ENCODE measurements around the gene GLG1.
"Not testable (repeated sequence)": the region's sequence is repeated elsewhere in the genome, so short reads cannot be mapped to it uniquely, and the experiment has no call there.

GLG1 gene

DNA sequence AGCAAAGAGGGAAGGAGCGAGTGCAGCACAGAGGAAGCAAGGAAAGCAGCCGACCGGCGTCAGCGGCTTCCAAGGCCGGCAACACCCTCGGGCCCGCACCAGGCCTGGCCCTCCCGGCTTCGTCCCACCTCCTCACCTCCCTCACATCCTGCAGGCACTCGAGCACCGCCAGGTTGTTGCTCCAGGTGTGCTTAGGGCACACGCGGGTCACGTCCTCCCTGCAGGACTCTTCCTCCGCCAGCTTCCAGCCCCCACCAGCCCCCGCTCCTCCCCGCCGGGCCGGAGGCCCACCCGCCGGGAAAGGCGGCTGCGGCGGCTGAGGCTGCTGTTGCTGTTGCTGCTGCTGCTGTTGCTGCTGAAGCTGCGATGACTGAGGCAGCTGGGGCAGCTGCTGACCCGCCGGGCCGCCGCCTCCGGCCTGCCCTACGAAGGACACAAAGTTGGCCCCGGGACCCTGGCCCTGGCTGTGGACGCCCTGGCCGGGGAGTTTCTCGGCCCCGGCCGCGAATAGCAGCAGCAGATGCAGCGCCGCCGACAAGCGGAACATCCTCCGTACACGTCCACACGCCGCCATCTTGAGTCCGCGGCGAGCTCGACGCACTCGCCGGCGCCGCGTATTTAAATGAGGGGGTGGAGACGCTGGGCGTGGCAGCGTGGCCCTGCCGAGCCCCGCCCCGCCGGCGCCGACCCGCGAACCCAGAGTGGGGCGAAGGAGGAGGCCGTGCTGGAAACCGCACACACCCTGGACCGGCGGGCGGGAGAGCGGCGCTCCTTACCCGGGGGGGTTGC lies at the start of gene GLG1:
GLG1 (minus strand) TSS at position 594 of the 789 bp plus-strand sequence; CDS start at position 574, 20 bp downstream.
- Mint-ChIP-seq H3K27ac (peak within 1 kb of the TSS; percentile 95), H3K4me3 (peak within 1 kb of the TSS; percentile 100), H3K27me3 (peaks cover 14% of the 10 kb centered on the region), H3K4me1 (ENCODE audit: low read depth) (peaks cover 35% of the 10 kb centered on the region), H3K36me3 (ENCODE audit: low read depth) (peaks cover 6% of the 10 kb centered on the region), H3K9me3 (no peaks in the 10 kb centered on the region)
- intact Hi-C loops (cut with micrococcal nuclease) = loop anchor here (5.0 to 10.0 kb wide), 2 partner anchors 99 to 312 kb away; partner anchors contain the start of gene PSMD7

DNA sequence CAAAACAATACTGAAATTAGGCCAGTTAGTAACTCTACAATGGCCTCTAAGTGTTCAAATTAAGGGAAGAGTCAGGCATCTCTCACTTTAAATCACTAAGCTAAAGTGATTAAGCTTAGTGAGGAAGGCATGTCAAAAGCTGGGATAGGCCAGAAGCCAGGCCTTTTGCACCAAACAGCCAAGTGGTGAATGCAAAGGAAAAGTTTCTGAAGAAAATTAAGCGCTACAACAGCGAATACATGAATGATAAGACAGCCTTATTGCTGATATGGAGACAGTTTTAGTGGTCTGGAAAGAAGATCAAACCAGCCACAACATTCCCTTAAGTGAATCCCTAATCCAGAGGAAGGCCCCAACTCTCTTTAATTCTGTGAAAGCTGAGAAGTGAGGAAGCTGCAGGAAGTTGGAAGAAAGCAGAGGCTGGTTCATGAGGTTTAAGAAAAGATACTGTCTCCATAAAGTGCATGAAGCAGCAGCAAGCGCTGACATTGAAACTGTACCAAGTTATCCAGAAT lies 47.7 kb upstream of the GLG1 start:
- Mint-ChIP-seq H3K4me1 (ENCODE audit: low read depth) (peaks cover 54% of the 10 kb centered on the region), H3K27ac (peak overlapping the region; percentile 45), H3K4me3 (no peak overlapping the region), H3K9me3 (no peaks in the 10 kb centered on the region), H3K36me3 (ENCODE audit: low read depth) (peaks cover 65% of the 10 kb centered on the region), H3K27me3 (no peaks in the 10 kb centered on the region)
- intact Hi-C loops (cut with micrococcal nuclease) = no loop called here

GRCh38 chr16:74652883-74653282 lies 46.0 kb upstream of the GLG1 start:
- intact Hi-C loops (cut with micrococcal nuclease); H3K9me3 Mint-ChIP-seq; H3K4me3 Mint-ChIP-seq; H3K27me3 Mint-ChIP-seq: not testable (repeated sequence)
- Mint-ChIP-seq H3K36me3 (ENCODE audit: low read depth) (peaks cover 68% of the 10 kb centered on the region), H3K4me1 (ENCODE audit: low read depth) (peaks cover 37% of the 10 kb centered on the region), H3K27ac (peak overlapping the region; percentile 70)

- Mint-ChIP-seq H3K4me1 (ENCODE audit: low read depth) (peaks cover 35% of the 10 kb centered on the region), H3K9me3 (no peaks in the 10 kb centered on the region), H3K27me3 (no peaks in the 10 kb centered on the region), H3K27ac (no peak overlapping the region), H3K4me3 (no peak overlapping the region), H3K36me3 (ENCODE audit: low read depth) (peaks cover 74% of the 10 kb centered on the region)
- intact Hi-C loops (cut with micrococcal nuclease) = no loop called here
Measured at GRCh38 chr16:74652249-74652648, 45.3 kb upstream of the GLG1 start.

DNA sequence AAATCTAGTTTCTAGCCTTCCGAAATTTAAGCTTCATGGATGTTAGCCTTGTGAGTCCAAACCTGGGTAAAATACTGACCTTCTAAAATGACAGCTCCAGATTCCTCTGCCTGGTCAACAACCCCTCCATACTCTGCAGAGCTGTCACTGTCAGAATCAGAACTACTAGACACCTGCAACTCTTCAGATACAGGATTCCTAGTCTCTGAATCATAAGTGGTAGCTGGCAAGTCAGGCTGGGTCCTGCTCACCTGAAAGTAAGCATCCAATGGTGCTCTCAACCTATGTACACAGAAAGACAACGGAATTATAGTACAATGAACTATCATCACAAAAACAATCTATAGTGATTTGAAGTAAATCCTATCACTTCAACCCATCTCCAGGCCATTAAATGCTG lies 44.9 kb upstream of the GLG1 start:
- Mint-ChIP-seq H3K27ac (peak overlapping the region; percentile 8), H3K36me3 (ENCODE audit: low read depth) (peaks cover 77% of the 10 kb centered on the region), H3K27me3 (no peaks in the 10 kb centered on the region), H3K4me3 (no peak overlapping the region), H3K9me3 (no peaks in the 10 kb centered on the region), H3K4me1 (ENCODE audit: low read depth) (peaks cover 33% of the 10 kb centered on the region)
- intact Hi-C loops (cut with micrococcal nuclease) = no loop called here

- intact Hi-C loops (cut with micrococcal nuclease) = no loop called here
- no peak overlapping the region for H3K27ac Mint-ChIP-seq
- peaks cover 81% of the 10 kb centered on the region for H3K36me3 Mint-ChIP-seq (ENCODE audit: low read depth)
- no peak overlapping the region for H3K4me3 Mint-ChIP-seq
- no peaks in the 10 kb centered on the region for H3K9me3 Mint-ChIP-seq
- no peaks in the 10 kb centered on the region for H3K27me3 Mint-ChIP-seq
- H3K4me1 Mint-ChIP-seq (ENCODE audit: low read depth) = peaks cover 28% of the 10 kb centered on the region
Measured at GRCh38 chr16:74650966-74651567, 44.2 kb upstream of the GLG1 start.

DNA sequence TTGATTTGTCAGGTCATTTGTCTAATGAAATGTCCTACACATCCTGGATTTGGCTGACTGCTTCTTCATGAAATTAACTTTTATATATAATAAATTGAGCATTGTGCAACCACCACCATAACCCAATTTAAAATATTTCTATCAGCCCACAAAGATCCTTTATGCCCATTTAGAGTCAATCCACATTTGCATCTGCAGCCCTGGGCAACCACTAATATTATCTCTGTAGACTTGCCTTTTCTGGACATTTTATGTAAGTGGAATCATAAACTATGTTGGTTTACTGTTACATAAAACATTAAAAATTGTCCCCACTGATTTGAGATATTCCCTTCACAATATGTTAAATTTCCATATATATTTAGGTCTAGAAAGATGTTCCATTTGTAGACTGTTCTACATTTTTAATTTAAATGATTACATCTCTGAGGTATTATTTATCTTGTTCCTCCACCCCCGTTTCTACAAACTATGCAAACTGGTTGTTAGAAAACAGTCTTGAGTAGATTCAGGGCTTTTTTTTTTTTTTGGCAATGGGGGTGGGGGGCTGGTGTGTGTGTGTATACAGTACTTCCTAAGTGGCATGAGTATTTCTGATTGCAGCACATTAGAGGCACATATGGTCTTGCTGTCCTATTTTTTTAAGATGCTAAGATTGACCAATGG lies 43.1 kb upstream of the GLG1 start:
- Mint-ChIP-seq H3K27me3 (no peaks in the 10 kb centered on the region), H3K4me3 (no peak overlapping the region), H3K27ac (no peak overlapping the region), H3K36me3 (ENCODE audit: low read depth) (peaks cover 84% of the 10 kb centered on the region), H3K4me1 (ENCODE audit: low read depth) (peaks cover 19% of the 10 kb centered on the region), H3K9me3 (no peaks in the 10 kb centered on the region)
- intact Hi-C loops (cut with micrococcal nuclease) = no loop called here

GRCh38 chr16:74641969-74642368 lies 35.1 kb upstream of the GLG1 start:
- intact Hi-C loops (cut with micrococcal nuclease) = no loop called here
- no peaks in the 10 kb centered on the region for H3K4me1 Mint-ChIP-seq (ENCODE audit: low read depth)
- no peak overlapping the region for H3K4me3 Mint-ChIP-seq
- no peaks in the 10 kb centered on the region for H3K27me3 Mint-ChIP-seq
- H3K9me3 Mint-ChIP-seq = no peaks in the 10 kb centered on the region
- H3K27ac Mint-ChIP-seq = no peak overlapping the region
- peaks cover 89% of the 10 kb centered on the region for H3K36me3 Mint-ChIP-seq (ENCODE audit: low read depth)

DNA sequence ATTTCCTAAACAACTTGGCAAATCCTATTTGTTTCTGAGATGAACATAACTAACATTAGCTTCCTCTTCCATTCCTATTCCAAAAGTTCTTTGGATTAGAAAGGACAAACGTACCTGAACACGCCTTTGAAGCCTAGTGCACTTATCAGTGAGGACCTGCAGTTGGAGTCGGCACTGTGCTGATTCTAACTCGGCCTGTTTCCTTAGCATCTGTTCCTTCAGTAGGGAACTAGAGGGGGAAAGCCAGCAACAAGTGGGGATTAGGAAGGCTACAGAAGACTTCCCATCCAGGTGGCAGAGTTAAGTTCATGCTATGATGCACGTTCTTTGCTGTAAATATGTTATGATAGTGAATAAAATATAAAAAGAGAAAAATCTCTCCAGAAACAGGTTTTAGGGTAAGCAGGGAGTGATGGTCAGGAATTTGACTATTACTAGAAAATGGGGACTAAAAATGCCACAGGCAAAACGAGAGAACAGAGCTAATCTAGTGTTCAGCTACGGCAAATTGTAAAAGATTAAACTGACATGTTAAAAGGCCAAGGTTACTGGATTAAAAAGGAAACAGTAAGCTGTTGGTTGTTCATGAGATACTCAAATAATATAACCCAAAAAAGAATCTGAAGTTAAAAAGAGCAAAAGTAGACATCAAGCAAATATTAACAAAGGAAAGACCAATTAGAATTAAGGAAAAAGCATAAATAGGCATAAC lies 31.0 kb upstream of the GLG1 start:
- no peaks in the 10 kb centered on the region for H3K4me1 Mint-ChIP-seq (ENCODE audit: low read depth)
- no peaks in the 10 kb centered on the region for H3K9me3 Mint-ChIP-seq
- H3K27me3 Mint-ChIP-seq = no peaks in the 10 kb centered on the region
- H3K4me3 Mint-ChIP-seq = no peak overlapping the region
- intact Hi-C loops (cut with micrococcal nuclease) = no loop called here
- H3K36me3 Mint-ChIP-seq (ENCODE audit: low read depth) = peaks cover 89% of the 10 kb centered on the region
- no peak overlapping the region for H3K27ac Mint-ChIP-seq

GRCh38 chr16:74635303-74635702 lies 28.4 kb upstream of the GLG1 start:
- Mint-ChIP-seq H3K36me3 (ENCODE audit: low read depth) (peaks cover 92% of the 10 kb centered on the region), H3K9me3 (no peaks in the 10 kb centered on the region), H3K4me3 (no peak overlapping the region), H3K27me3 (no peaks in the 10 kb centered on the region), H3K4me1 (ENCODE audit: low read depth) (no peaks in the 10 kb centered on the region), H3K27ac (no peak overlapping the region)
- intact Hi-C loops (cut with micrococcal nuclease) = no loop called here

- Mint-ChIP-seq H3K4me3 (no peak overlapping the region), H3K9me3 (no peaks in the 10 kb centered on the region), H3K27me3 (no peaks in the 10 kb centered on the region), H3K36me3 (ENCODE audit: low read depth) (peaks cover 96% of the 10 kb centered on the region), H3K4me1 (ENCODE audit: low read depth) (no peaks in the 10 kb centered on the region), H3K27ac (no peak overlapping the region)
- intact Hi-C loops (cut with micrococcal nuclease) = no loop called here
Measured at GRCh38 chr16:74633686-74634085, 26.8 kb upstream of the GLG1 start.

DNA sequence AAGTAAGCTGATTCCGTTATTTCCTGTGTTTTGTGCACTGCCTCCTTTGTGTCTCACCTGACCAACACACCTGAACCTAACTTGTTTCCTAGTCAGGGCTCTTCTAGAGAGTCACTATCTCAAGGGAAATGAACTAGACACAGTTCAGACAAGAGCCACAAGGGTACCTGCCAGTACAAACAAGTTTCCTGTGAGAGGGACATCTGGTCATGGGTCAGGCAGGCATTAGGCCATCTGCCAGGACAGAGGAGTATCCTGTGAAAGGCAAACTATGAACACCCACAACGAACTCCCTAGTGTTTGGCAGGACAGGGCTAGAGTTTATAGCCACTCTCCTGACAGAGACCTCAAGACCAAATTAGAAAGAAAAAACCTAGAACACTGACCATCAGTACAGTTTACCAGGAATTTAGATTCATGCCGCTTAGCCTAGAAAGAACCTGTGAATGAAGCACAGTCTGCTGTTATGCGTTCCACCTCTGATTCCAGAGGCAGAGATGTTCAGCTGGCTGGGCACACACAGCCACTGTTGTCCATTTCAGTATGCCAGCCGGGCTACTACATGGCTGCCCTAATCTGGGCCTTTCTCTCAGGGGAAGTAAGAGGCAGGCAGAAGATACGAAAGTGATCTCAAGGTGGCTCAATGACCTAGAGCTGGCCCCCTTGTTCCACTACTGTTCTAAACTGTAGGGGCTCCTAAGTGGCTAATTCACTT lies 20.7 kb upstream of the GLG1 start:
- H3K4me3 Mint-ChIP-seq = no peak overlapping the region

GRCh38 chr16:74626741-74627416 lies 20.0 kb upstream of the GLG1 start:
- intact Hi-C loops (cut with micrococcal nuclease) = no loop called here
- H3K9me3 Mint-ChIP-seq = no peaks in the 10 kb centered on the region
- H3K4me3 Mint-ChIP-seq = no peak overlapping the region
- no peaks in the 10 kb centered on the region for H3K4me1 Mint-ChIP-seq (ENCODE audit: low read depth)
- no peaks in the 10 kb centered on the region for H3K27me3 Mint-ChIP-seq
- peaks cover 100% of the 10 kb centered on the region for H3K36me3 Mint-ChIP-seq (ENCODE audit: low read depth)
- H3K27ac Mint-ChIP-seq = no peak overlapping the region

More for the DNA sequence above, 20.7 kb upstream of the GLG1 start:
- H3K27me3 Mint-ChIP-seq = no peaks in the 10 kb centered on the region
- intact Hi-C loops (cut with micrococcal nuclease) = no loop called here
- H3K27ac Mint-ChIP-seq = no peak overlapping the region
- no peaks in the 10 kb centered on the region for H3K4me1 Mint-ChIP-seq (ENCODE audit: low read depth)
- no peaks in the 10 kb centered on the region for H3K9me3 Mint-ChIP-seq
- peaks cover 100% of the 10 kb centered on the region for H3K36me3 Mint-ChIP-seq (ENCODE audit: low read depth)
